NCI-H1092 (cell line): ENCODE measurements around the gene MUC7.
"Not testable (repeated sequence)": the region's sequence is repeated elsewhere in the genome, so short reads cannot be mapped to it uniquely, and the experiment has no call there.

Source experiments
- DNase-seq: peaks from one replicate; lab custom pipeline; 2025; lab: John Stamatoyannopoulos, UW

MUC7 gene

GRCh38 chr4:70471897-70472296 is at the start of gene MUC7:
TSS of gene MUC7 (plus strand) at chr4:70472197. CDS start at chr4:70474022, 1,825 bp downstream.
- no peak for DNase-seq

GRCh38 chr4:70425306-70425705 is 46.7 kb upstream of the MUC7 start:
- DNase-seq, result no peak

GRCh38 chr4:70426789-70427188 is 45.2 kb upstream of the MUC7 start:
- DNase-seq, result no peak

GRCh38 chr4:70437197-70437596 is 34.8 kb upstream of the MUC7 start:
- no peak for DNase-seq

- no peak for DNase-seq
Observed at GRCh38 chr4:70442474-70442873, 29.5 kb upstream of the MUC7 start.

GRCh38 chr4:70443329-70443728 is 28.7 kb upstream of the MUC7 start:
- no peak for DNase-seq

- no peak for DNase-seq
Observed at GRCh38 chr4:70449220-70449619, 22.8 kb upstream of the MUC7 start.

GRCh38 chr4:70452946-70453345 is 19.1 kb upstream of the MUC7 start:
- no peak for DNase-seq

- DNase-seq, result no peak
Observed at GRCh38 chr4:70463335-70463734, 8.7 kb upstream of the MUC7 start.

- no peak for DNase-seq
Observed at GRCh38 chr4:70473679-70474078, 1.7 kb downstream of the MUC7 start.

GRCh38 chr4:70488748-70489147 is 16.8 kb downstream of the MUC7 start:
- no peak for DNase-seq

- no peak for DNase-seq
Observed at GRCh38 chr4:70496231-70496630, 24.2 kb downstream of the MUC7 start.

- DNase-seq, result not testable (repeated sequence)
Observed at GRCh38 chr4:70501838-70502237, 29.8 kb downstream of the MUC7 start.

- no peak for DNase-seq
Observed at GRCh38 chr4:70504733-70505132, 32.7 kb downstream of the MUC7 start.

- peak; percentile 8 for DNase-seq
Observed at GRCh38 chr4:70505151-70505748, 33.3 kb downstream of the MUC7 start.

- DNase-seq, result no peak
Observed at GRCh38 chr4:70508801-70509200, 36.8 kb downstream of the MUC7 start.

GRCh38 chr4:70511365-70511764 is 39.4 kb downstream of the MUC7 start:
- no peak for DNase-seq

- no peak for DNase-seq
Observed at GRCh38 chr4:70515367-70516250, 43.6 kb downstream of the MUC7 start.

- DNase-seq, result no peak
Observed at GRCh38 chr4:70518269-70518668, 46.3 kb downstream of the MUC7 start, which contains the start of gene AMTN. TSS of gene AMTN (plus strand) at chr4:70518569. CDS start at chr4:70518778, 209 bp downstream.

- no peak for DNase-seq
Observed at GRCh38 chr4:70518716-70519115, 46.7 kb downstream of the MUC7 start.

- no peak for DNase-seq
Observed at GRCh38 chr4:70522626-70523025, 50.6 kb downstream of the MUC7 start.

GRCh38 chr4:70530997-70531396 is 59.0 kb downstream of the MUC7 start:
- no peak for DNase-seq

GRCh38 chr4:70531981-70532380 is 60.0 kb downstream of the MUC7 start:
- no peak for DNase-seq
